ENCODE results near the gene SEPHS2.

SEPHS2 gene

GRCh38 chr16:30395992-30396585 lies 49.6 kb downstream of the SEPHS2 start (continued):
- no peak for TF ChIP-seq HIC1 (tag by site-specific recombination; IDR thresholded peaks at IDR 0.05)
- no peak for TF ChIP-seq ZNF362 (tag by site-specific recombination; IDR thresholded peaks at IDR 0.05)
- TF ChIP-seq ZNF660 (tag by site-specific recombination; IDR thresholded peaks at IDR 0.05) = no peak
- TF ChIP-seq ZSCAN23 (tag by site-specific recombination; IDR thresholded peaks at IDR 0.05) = no peak
- TF ChIP-seq ZNF350 (tag by site-specific recombination; IDR thresholded peaks at IDR 0.05) = no peak
- no peak for TF ChIP-seq KLF1 (tag by site-specific recombination; IDR thresholded peaks at IDR 0.05)
- no peak for TF ChIP-seq ZBTB44 (tag by site-specific recombination; IDR thresholded peaks at IDR 0.05)
- TF ChIP-seq MYNN (tag by site-specific recombination; IDR thresholded peaks at IDR 0.05; ENCODE audit: borderline replicate concordance) = 0 out of 2 replicates have a peak, but pooled peaks have one; percentile 53
- no peak for TF ChIP-seq ZNF211 (tag by site-specific recombination; IDR thresholded peaks at IDR 0.05; ENCODE audit: low read depth)
- TF ChIP-seq ZNF121 (tag by site-specific recombination; IDR thresholded peaks at IDR 0.05) = no peak
- no peak for TF ChIP-seq ZNF169 (tag by site-specific recombination; IDR thresholded peaks at IDR 0.05)
- no peak; the same call in 1 of the 2 replicates for TF ChIP-seq ZNF692 (tag by site-specific recombination; IDR thresholded peaks at IDR 0.05)
- TF ChIP-seq YY1 (tag by site-specific recombination; IDR thresholded peaks at IDR 0.05) = no peak; the same call in 1 of the 2 replicates
- TF ChIP-seq ZNF610 (tag by site-specific recombination; IDR thresholded peaks at IDR 0.05; ENCODE audit: borderline replicate concordance) = no peak
- no peak for TF ChIP-seq ZNF626 (tag by site-specific recombination; IDR thresholded peaks at IDR 0.05)
- no peak for TF ChIP-seq ZNF23 (tag by site-specific recombination; IDR thresholded peaks at IDR 0.05; ENCODE audit: borderline replicate concordance)
- TF ChIP-seq ZNF555 (tag by site-specific recombination; conservative IDR thresholded peaks at IDR 0.05) = no peak
- no peak for TF ChIP-seq ZNF280D (tag by site-specific recombination; IDR thresholded peaks at IDR 0.05)
- no peak for TF ChIP-seq TSHZ1 (tag by site-specific recombination; IDR thresholded peaks at IDR 0.05; ENCODE audit: borderline replicate concordance)
- TF ChIP-seq ZNF600 (tag by site-specific recombination; IDR thresholded peaks at IDR 0.05) = no peak; the same call in 1 of the 2 replicates
- TF ChIP-seq ZNF792 (tag by site-specific recombination; IDR thresholded peaks at IDR 0.05) = no peak
- TF ChIP-seq OVOL3 (tag by site-specific recombination; IDR thresholded peaks at IDR 0.05) = no peak
- no peak for TF ChIP-seq ZNF112 (tag by site-specific recombination; IDR thresholded peaks at IDR 0.05)
- no peak for TF ChIP-seq ZBTB21 (tag by site-specific recombination; IDR thresholded peaks at IDR 0.05)
- TF ChIP-seq ZNF830 (tag by site-specific recombination; IDR thresholded peaks at IDR 0.05; ENCODE audit: low read depth) = no peak
- no peak for TF ChIP-seq ZBTB6 (tag by site-specific recombination; IDR thresholded peaks at IDR 0.05)

Data from HEK293 (cell line).